Measurements from ENCODE around the gene BRD3OS. TPM values are rescaled to one million over a fixed set of nuclear protein-coding genes. Genes with fewer than 3 reads are reported as not detected.

BRD3OS gene
- total and polyA plus RNA-seq, 2 experiments from 2014 or later: 9.2 to 16.0 TPM

- TF ChIP-seq ZNF462 (CRISPR knock-in tag; IDR thresholded peaks at IDR 0.05): no peak
- TF ChIP-seq REST (IDR thresholded peaks at IDR 0.05; ENCODE audit: unreplicated experiment): no peak
- no peak for TF ChIP-seq EZH2phosphoT487 (IDR thresholded peaks at IDR 0.05; ENCODE audit: unreplicated experiment)
Measured at GRCh38 chr9:134026581-134026980, 1.3 kb downstream of the BRD3OS start (continued).

GRCh38 chr9:134026981-134027380 lies 1.7 kb downstream of the BRD3OS start:
- no peaks in the 10 kb centered on the region for H3K9me2 ChIP-seq (ENCODE audit: insufficient read depth)
- no peak overlapping the region for H3K27ac Mint-ChIP-seq
- DNase-seq (ENCODE audit: low spot score) (no peak), ATAC-seq (no peak)
- no peaks in the 10 kb centered on the region for H3K79me2 ChIP-seq (replicated peaks; ENCODE audit: insufficient read depth)
- H3F3A ChIP-seq (replicated peaks; ENCODE audit: low read depth): 0 out of 2 replicates have a peak, but pooled peaks cover 5% of the 10 kb centered on the region
- peaks cover 5% of the 10 kb centered on the region; the same call in 1 of the 2 replicates for H3K36me3 ChIP-seq (ENCODE audit: insufficient read depth)
- no peak for TF ChIP-seq JUNB (IDR thresholded peaks at IDR 0.05; ENCODE audit: unreplicated experiment)
- TF ChIP-seq CREB1 (CRISPR knock-in tag; IDR thresholded peaks at IDR 0.05; ENCODE audit: low read depth): no peak
- TF ChIP-seq NANOG (IDR thresholded peaks at IDR 0.05; ENCODE audit: borderline replicate concordance): no peak
- H2AFZ ChIP-seq: no peak overlapping the region
- H3K4me1 ChIP-seq (ENCODE audit: insufficient read depth): peaks cover 13% of the 10 kb centered on the region
- peaks cover 14% of the 10 kb centered on the region for H3K4me1 Mint-ChIP-seq
- H3K4me2 ChIP-seq: no peak overlapping the region
- H3K27me3 ChIP-seq (ENCODE audit: insufficient read depth): no peaks in the 10 kb centered on the region
- peaks cover 14% of the 10 kb centered on the region for H3K36me3 Mint-ChIP-seq (ENCODE audit: low read depth)
- peak overlapping the region; percentile 76; the same call in 1 of the 3 replicates for H3K4me3 Mint-ChIP-seq
- H3K9me3 Mint-ChIP-seq: no peaks in the 10 kb centered on the region; the same call in 2 of the 3 replicates
- H3K27me3 Mint-ChIP-seq (ENCODE audit: insufficient read depth, low read depth, poor library complexity): peaks cover 2% of the 10 kb centered on the region
- H3K27ac ChIP-seq (ENCODE audit: low read depth): no peak overlapping the region
- no peak overlapping the region for H3K4me3 ChIP-seq
- no peaks in the 10 kb centered on the region; the same call in 1 of the 2 replicates for H4K20me1 ChIP-seq (replicated peaks; ENCODE audit: insufficient read depth)
